H1 (cell line): ENCODE measurements around the gene CCDC71. TPM values are rescaled to one million over a fixed set of nuclear protein-coding genes. Genes with fewer than 3 reads are reported as not detected.

Source experiments
- BACH1 ChIP-seq: IDR thresholded peaks from 2 replicates; pipeline ENCODE4 v1.6.1; 2012; ENCODE audit warnings: low read length, improper control_type of control experiment
- CBX8 ChIP-seq: fragments of 300-800, 300-1000 bp; sonication (generic); IDR thresholded peaks from 2 replicates; pipeline ENCODE4 v1.7.1; 2016; ENCODE audit warnings: low read depth, low read length, borderline replicate concordance
- HDAC6 ChIP-seq: IDR thresholded peaks from one replicate; pipeline ENCODE4 v1.7.1; 2012; ENCODE audit warnings: low read depth, mild to moderate bottlenecking, inconsistent platforms, low read length, moderate library complexity
- NANOG ChIP-seq: IDR thresholded peaks from 2 replicates; pipeline ENCODE4 v1.6.1; 2011; ENCODE audit warnings: low read length, low read depth, mild to moderate bottlenecking, inconsistent platforms; ENCODE audit not compliant: insufficient read depth, poor library complexity, severe bottlenecking
- SAP30 ChIP-seq: fragments of 300-600 bp; sonication (generic); IDR thresholded peaks from 2 replicates; pipeline ENCODE4 v1.7.1; 2012; ENCODE audit warnings: low read length, moderate library complexity, mild to moderate bottlenecking, inconsistent platforms; ENCODE audit not compliant: insufficient read depth, insufficient replicate concordance
- SIN3A ChIP-seq, 2 experiments: IDR thresholded peaks in 1 of 2; conservative IDR thresholded peaks in 1 of 2; 2 replicates each; pipeline ENCODE4 v1.6.1; 2011 to 2012; ENCODE audit warnings: low read length in 2 of 2, improper control_type of control experiment in 1 of 2, low read depth in 1 of 2, mild to moderate bottlenecking in 1 of 2
- TBP ChIP-seq: IDR thresholded peaks from 2 replicates; pipeline ENCODE4 v1.6.1; 2011; ENCODE audit warnings: low read depth, low read length, improper control_type of control experiment
- YY1 ChIP-seq: IDR thresholded peaks from 2 replicates; pipeline ENCODE4 v1.6.1; 2011; ENCODE audit warnings: low read depth, mild to moderate bottlenecking, low read length
- polyA plus RNA-seq, 7 experiments: library from polyadenylated mRNA; depleted of rRNA in 3 of 7; stranded (reverse) in 5 of 7; unstranded in 2 of 7; fragments of >200 nt in 5 of 7; fragments of 200-250 nt in 2 of 7; gene quantifications; 1 replicate in 5 of 7; 2 replicates in 1 of 7; 4 replicates in 1 of 7; pipeline versions ENCODE4 v1.2.1 to v1.2.3, GENCODE V29; 2011 to 2013; ENCODE audit warnings: missing spikeins in 2 of 7, mixed read lengths in 2 of 7
- total RNA-seq: library from RNA; stranded (reverse); fragmentation: NEBNext Ultra II Directional; extraction: Animal tissue kit (Norgen Biotek cat#: 25700); gene quantifications from 2 replicates; pipeline ENCODE4 v1.2.1, GENCODE V29; 2021
- TF ChIP-seq, protein P1 (sequence below): fragments of 300-600 bp; sonication (generic); IDR thresholded peaks from 2 replicates; pipeline ENCODE4 v1.7.1; 2012; ENCODE audit warnings: low read length, moderate library complexity, mild to moderate bottlenecking, inconsistent platforms; ENCODE audit not compliant: insufficient replicate concordance

CCDC71 gene
- total and polyA plus RNA-seq, 2 of the 8 experiments (the other 6 are each of a cell fraction or from before 2014, with no cell fraction given) = 26.7 to 57.4 TPM

DNA sequence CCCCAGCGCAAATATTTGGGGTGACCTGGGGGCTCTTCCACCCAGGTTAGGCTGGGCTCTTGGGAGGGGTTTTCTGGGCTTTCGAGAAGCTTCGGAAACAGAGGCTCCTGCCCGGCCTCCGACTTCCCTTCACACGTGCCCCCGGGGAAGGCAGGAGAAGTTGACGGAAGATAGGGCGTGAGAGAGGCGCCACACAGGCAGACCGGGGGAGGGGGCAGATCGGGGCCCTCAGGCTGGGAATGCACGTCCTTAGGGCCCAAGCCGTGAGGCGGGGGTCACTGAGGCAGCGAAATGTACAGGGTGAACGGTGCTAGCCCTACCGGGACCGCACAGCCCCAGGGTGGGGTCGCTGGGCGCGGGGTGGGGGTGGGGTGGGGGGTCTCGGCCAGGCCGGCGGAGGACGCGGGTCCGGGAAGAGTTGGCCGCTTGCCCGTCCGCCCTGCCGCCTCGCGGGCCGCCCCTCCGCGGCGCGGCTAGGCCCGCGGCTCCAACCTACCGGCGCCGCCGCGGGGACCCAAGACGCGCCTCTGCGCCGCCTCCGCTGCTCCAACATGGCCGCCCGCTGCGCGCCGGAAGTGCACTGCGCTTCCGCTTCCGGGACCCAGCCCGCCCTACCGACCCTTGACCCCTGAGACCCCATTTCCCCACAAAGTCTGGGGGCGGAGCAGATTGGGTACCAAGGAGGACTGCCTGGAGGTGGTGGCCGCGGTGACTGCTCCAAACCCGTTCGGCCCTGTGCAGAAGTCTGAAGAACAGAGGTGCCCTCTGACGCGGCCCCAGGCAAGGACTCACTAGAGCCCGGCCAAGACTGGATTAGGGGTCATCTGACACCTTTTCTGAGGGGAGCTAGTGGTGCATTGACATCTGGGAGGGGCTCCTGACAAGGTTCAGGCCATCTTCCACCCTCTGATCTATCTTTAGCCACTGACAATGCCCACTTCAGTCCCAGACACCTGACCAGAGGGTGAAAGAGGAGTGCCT lies at the start of gene CCDC71 (continued):
- TF ChIP-seq, protein P1, sequence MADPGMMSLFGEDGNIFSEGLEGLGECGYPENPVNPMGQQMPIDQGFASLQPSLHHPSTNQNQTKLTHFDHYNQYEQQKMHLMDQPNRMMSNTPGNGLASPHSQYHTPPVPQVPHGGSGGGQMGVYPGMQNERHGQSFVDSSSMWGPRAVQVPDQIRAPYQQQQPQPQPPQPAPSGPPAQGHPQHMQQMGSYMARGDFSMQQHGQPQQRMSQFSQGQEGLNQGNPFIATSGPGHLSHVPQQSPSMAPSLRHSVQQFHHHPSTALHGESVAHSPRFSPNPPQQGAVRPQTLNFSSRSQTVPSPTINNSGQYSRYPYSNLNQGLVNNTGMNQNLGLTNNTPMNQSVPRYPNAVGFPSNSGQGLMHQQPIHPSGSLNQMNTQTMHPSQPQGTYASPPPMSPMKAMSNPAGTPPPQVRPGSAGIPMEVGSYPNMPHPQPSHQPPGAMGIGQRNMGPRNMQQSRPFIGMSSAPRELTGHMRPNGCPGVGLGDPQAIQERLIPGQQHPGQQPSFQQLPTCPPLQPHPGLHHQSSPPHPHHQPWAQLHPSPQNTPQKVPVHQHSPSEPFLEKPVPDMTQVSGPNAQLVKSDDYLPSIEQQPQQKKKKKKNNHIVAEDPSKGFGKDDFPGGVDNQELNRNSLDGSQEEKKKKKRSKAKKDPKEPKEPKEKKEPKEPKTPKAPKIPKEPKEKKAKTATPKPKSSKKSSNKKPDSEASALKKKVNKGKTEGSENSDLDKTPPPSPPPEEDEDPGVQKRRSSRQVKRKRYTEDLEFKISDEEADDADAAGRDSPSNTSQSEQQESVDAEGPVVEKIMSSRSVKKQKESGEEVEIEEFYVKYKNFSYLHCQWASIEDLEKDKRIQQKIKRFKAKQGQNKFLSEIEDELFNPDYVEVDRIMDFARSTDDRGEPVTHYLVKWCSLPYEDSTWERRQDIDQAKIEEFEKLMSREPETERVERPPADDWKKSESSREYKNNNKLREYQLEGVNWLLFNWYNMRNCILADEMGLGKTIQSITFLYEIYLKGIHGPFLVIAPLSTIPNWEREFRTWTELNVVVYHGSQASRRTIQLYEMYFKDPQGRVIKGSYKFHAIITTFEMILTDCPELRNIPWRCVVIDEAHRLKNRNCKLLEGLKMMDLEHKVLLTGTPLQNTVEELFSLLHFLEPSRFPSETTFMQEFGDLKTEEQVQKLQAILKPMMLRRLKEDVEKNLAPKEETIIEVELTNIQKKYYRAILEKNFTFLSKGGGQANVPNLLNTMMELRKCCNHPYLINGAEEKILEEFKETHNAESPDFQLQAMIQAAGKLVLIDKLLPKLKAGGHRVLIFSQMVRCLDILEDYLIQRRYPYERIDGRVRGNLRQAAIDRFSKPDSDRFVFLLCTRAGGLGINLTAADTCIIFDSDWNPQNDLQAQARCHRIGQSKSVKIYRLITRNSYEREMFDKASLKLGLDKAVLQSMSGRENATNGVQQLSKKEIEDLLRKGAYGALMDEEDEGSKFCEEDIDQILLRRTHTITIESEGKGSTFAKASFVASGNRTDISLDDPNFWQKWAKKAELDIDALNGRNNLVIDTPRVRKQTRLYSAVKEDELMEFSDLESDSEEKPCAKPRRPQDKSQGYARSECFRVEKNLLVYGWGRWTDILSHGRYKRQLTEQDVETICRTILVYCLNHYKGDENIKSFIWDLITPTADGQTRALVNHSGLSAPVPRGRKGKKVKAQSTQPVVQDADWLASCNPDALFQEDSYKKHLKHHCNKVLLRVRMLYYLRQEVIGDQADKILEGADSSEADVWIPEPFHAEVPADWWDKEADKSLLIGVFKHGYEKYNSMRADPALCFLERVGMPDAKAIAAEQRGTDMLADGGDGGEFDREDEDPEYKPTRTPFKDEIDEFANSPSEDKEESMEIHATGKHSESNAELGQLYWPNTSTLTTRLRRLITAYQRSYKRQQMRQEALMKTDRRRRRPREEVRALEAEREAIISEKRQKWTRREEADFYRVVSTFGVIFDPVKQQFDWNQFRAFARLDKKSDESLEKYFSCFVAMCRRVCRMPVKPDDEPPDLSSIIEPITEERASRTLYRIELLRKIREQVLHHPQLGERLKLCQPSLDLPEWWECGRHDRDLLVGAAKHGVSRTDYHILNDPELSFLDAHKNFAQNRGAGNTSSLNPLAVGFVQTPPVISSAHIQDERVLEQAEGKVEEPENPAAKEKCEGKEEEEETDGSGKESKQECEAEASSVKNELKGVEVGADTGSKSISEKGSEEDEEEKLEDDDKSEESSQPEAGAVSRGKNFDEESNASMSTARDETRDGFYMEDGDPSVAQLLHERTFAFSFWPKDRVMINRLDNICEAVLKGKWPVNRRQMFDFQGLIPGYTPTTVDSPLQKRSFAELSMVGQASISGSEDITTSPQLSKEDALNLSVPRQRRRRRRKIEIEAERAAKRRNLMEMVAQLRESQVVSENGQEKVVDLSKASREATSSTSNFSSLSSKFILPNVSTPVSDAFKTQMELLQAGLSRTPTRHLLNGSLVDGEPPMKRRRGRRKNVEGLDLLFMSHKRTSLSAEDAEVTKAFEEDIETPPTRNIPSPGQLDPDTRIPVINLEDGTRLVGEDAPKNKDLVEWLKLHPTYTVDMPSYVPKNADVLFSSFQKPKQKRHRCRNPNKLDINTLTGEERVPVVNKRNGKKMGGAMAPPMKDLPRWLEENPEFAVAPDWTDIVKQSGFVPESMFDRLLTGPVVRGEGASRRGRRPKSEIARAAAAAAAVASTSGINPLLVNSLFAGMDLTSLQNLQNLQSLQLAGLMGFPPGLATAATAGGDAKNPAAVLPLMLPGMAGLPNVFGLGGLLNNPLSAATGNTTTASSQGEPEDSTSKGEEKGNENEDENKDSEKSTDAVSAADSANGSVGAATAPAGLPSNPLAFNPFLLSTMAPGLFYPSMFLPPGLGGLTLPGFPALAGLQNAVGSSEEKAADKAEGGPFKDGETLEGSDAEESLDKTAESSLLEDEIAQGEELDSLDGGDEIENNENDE = no peak
- TF ChIP-seq NANOG = no peak
- no peak for TF ChIP-seq CBX8
- TF ChIP-seq SIN3A (conservative IDR thresholded peaks at IDR 0.05 in 1 of 2, IDR thresholded peaks at IDR 0.05 in 1 of 2; ENCODE audit: low read depth in 1 of 2, low read length in 2 of 2) = peak in 1 of 2 experiments; percentile 83; a peak in 2 of 4 replicates
- no peak for TF ChIP-seq BACH1
- TF ChIP-seq SAP30 = no peak
- TF ChIP-seq HDAC6 = no peak
- TF ChIP-seq YY1 = peak; percentile 92
- TF ChIP-seq TBP = no peak
